Activated naive CD4-positive, alpha-beta T cell treated with anti-CD3 and anti-CD28 coated beads for 36 hours (primary cell): ENCODE measurements around the gene WRAP53. TPM values are rescaled to one million over a fixed set of nuclear protein-coding genes. Genes with fewer than 3 reads are reported as not detected.

Source experiments
- total RNA-seq, 2 experiments: library from RNA; stranded (reverse); gene quantifications; one replicate each; pipeline ENCODE4 v1.2.3, GENCODE V29; 2021

The WRAP53 gene
- total RNA-seq, 2 experiments from 2014 or later = 13.7 to 14.7 TPM

Other genes starting within 250 kb of the WRAP53 start
- gene FGF11, start 249.0 kb upstream of the WRAP53 start, total RNA-seq = 1 to 10 TPM; 1.3 to 1.6 TPM
- 1 to 10 TPM; 5.1 to 5.9 TPM for gene CHRNB1, start 243.4 kb upstream of the WRAP53 start, total RNA-seq
- 1 to 10 TPM; 9.2 to 9.4 TPM for gene ZBTB4, start 208.8 kb upstream of the WRAP53 start, total RNA-seq
- gene SLC35G6, start 207.0 kb upstream of the WRAP53 start, total RNA-seq = not detected
- gene POLR2A, start 204.1 kb upstream of the WRAP53 start, total RNA-seq = 100 to 1,000 TPM; 204 to 205 TPM
- gene TNFSF12, start 139.4 kb upstream of the WRAP53 start, total RNA-seq = 1 to 10 TPM; 5.8 to 7.4 TPM
- 1 to 10 TPM; 2.1 to 2.6 TPM for gene TNFSF13, start 129.7 kb upstream of the WRAP53 start, total RNA-seq
- gene SENP3, start 126.6 kb upstream of the WRAP53 start, total RNA-seq = 10 to 100 TPM; 43.2 to 46.9 TPM
- 10 to 100 TPM; 11.6 to 12.6 TPM for gene CD68, start 108.8 kb upstream of the WRAP53 start, total RNA-seq
- 10 to 100 TPM; 48.8 to 53.5 TPM for gene MPDU1, start 104.6 kb upstream of the WRAP53 start, total RNA-seq
- gene SOX15, start 98.4 kb upstream of the WRAP53 start, total RNA-seq = under 1 TPM in 1 of 2 experiments, not detected in 1; 0.20 TPM
- 10 to 100 TPM; 29.7 to 36.8 TPM for gene FXR2, start 73.6 kb upstream of the WRAP53 start, total RNA-seq
- gene SAT2, start 60.7 kb upstream of the WRAP53 start, total RNA-seq = 10 to 100 TPM; 14.3 to 16.9 TPM
- not detected for gene SHBG, start 58.3 kb upstream of the WRAP53 start, total RNA-seq
- gene ATP1B2, start 37.6 kb upstream of the WRAP53 start, total RNA-seq = under 1 TPM; 0.14 to 0.30 TPM
- 100 to 1,000 TPM; 148 to 149 TPM for gene TP53, start 987 bp upstream of the WRAP53 start, total RNA-seq
- not detected for gene EFNB3, start 16.7 kb downstream of the WRAP53 start, total RNA-seq
- not detected for gene DNAH2, start 29.3 kb downstream of the WRAP53 start, total RNA-seq
- 10 to 100 TPM; 22.7 to 24.1 TPM for gene KDM6B, start 145.7 kb downstream of the WRAP53 start, total RNA-seq
- 1 to 10 TPM; 1.2 to 1.5 TPM for gene TMEM88, start 166.6 kb downstream of the WRAP53 start, total RNA-seq
- gene NAA38, start 169.1 kb downstream of the WRAP53 start, total RNA-seq = 10 to 100 TPM; 75.0 to 75.3 TPM
- 1 to 10 TPM; 6.1 to 6.5 TPM for gene CYB5D1, start 169.5 kb downstream of the WRAP53 start, total RNA-seq
- gene CHD3, start 200.3 kb downstream of the WRAP53 start, total RNA-seq = 100 to 1,000 TPM; 180 to 185 TPM
- gene RNF227, start 227.8 kb downstream of the WRAP53 start, total RNA-seq = 1 to 10 TPM; 3.1 to 3.8 TPM
- 1 to 10 TPM; 2.2 TPM for gene KCNAB3, start 241.4 kb downstream of the WRAP53 start, total RNA-seq
- gene TRAPPC1, start 243.5 kb downstream of the WRAP53 start, total RNA-seq = 100 to 1,000 TPM; 162 to 172 TPM
- 10 to 100 TPM; 49.3 to 56.3 TPM for gene CNTROB, start 243.7 kb downstream of the WRAP53 start, total RNA-seq